ENCODE measurements around the gene FAM174B.

The FAM174B gene

GRCh38 chr15:92653836-92654539, 1.6 kb downstream of the FAM174B start:
- H3K4me3 Mint-ChIP-seq, result no peak overlapping the region
- peaks cover 7% of the 10 kb centered on the region for H3K4me1 Mint-ChIP-seq
- no peak overlapping the region for H3K27ac Mint-ChIP-seq
- ATAC-seq, result no peak
- H3K36me3 Mint-ChIP-seq (ENCODE audit: low read depth), result peaks cover 1% of the 10 kb centered on the region
- H3K27me3 Mint-ChIP-seq, result peaks cover 52% of the 10 kb centered on the region
- DNase-seq, result no peak
- H3K9me3 Mint-ChIP-seq, result no peaks in the 10 kb centered on the region

GRCh38 chr15:92653366-92653765, 2.2 kb downstream of the FAM174B start:
- Mint-ChIP-seq H3K27me3 (peaks cover 52% of the 10 kb centered on the region), H3K36me3 (ENCODE audit: low read depth) (peaks cover 1% of the 10 kb centered on the region), H3K4me3 (no peak overlapping the region), H3K27ac (no peak overlapping the region), H3K4me1 (peaks cover 7% of the 10 kb centered on the region), H3K9me3 (no peaks in the 10 kb centered on the region)
- DNase-seq (no peak), ATAC-seq (no peak)

- Mint-ChIP-seq H3K4me3 (no peak overlapping the region), H3K4me1 (peaks cover 7% of the 10 kb centered on the region), H3K27me3 (peaks cover 47% of the 10 kb centered on the region), H3K27ac (no peak overlapping the region), H3K36me3 (ENCODE audit: low read depth) (peaks cover 1% of the 10 kb centered on the region), H3K9me3 (no peaks in the 10 kb centered on the region)
- ATAC-seq, result no peak
- DNase-seq, result no peak
Measured at GRCh38 chr15:92652576-92652966, 3.0 kb downstream of the FAM174B start.

- H3K4me1 Mint-ChIP-seq, result peaks cover 7% of the 10 kb centered on the region
- H3K4me3 Mint-ChIP-seq, result no peak overlapping the region
- no peaks in the 10 kb centered on the region for H3K9me3 Mint-ChIP-seq
- H3K36me3 Mint-ChIP-seq (ENCODE audit: low read depth), result peaks cover 1% of the 10 kb centered on the region
- peaks cover 46% of the 10 kb centered on the region for H3K27me3 Mint-ChIP-seq
- no peak for ATAC-seq
- no peak for DNase-seq
- no peak overlapping the region for H3K27ac Mint-ChIP-seq
Measured at GRCh38 chr15:92651877-92652575, 3.5 kb downstream of the FAM174B start.

- H3K9me3 Mint-ChIP-seq, result no peaks in the 10 kb centered on the region
- ATAC-seq (no peak), DNase-seq (no peak)
- no peak overlapping the region for H3K27ac Mint-ChIP-seq
- peaks cover 1% of the 10 kb centered on the region for H3K36me3 Mint-ChIP-seq (ENCODE audit: low read depth)
- H3K4me1 Mint-ChIP-seq, result peaks cover 4% of the 10 kb centered on the region
- H3K27me3 Mint-ChIP-seq, result peaks cover 35% of the 10 kb centered on the region
- H3K4me3 Mint-ChIP-seq, result no peak overlapping the region
Measured at GRCh38 chr15:92650966-92651365, 4.6 kb downstream of the FAM174B start.

DNA sequence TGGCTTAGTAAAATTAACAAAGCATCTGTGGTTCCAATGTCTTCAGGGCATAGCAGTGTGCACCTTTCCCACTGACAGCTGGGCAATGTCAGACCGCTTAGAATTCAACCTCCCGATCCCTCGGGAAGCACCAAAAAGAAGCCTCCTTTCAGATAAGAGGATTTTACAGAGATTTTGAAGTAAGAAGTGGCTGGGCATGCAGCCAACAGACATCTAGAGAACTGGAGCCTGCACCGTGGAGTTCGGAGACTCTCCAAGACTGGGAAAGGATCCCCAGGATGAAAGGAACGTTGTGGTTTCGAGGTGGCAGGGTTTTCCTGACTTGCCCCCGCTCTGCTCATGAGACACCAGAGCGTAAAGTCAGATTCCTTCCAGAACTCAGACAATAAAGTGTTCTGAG, 5.3 kb downstream of the FAM174B start:
- H3K36me3 Mint-ChIP-seq (ENCODE audit: low read depth), result peaks cover 1% of the 10 kb centered on the region
- H3K27ac Mint-ChIP-seq, result no peak overlapping the region
- no peak overlapping the region for H3K4me3 Mint-ChIP-seq
- no peak for DNase-seq
- ATAC-seq, result no peak
- H3K9me3 Mint-ChIP-seq, result no peaks in the 10 kb centered on the region
- H3K4me1 Mint-ChIP-seq, result peaks cover 2% of the 10 kb centered on the region
- H3K27me3 Mint-ChIP-seq, result peaks cover 34% of the 10 kb centered on the region

GRCh38 chr15:92648190-92648875, 7.2 kb downstream of the FAM174B start:
- Mint-ChIP-seq H3K4me3 (no peak overlapping the region), H3K4me1 (no peaks in the 10 kb centered on the region), H3K27me3 (peaks cover 17% of the 10 kb centered on the region), H3K9me3 (no peaks in the 10 kb centered on the region), H3K36me3 (ENCODE audit: low read depth) (peaks cover 1% of the 10 kb centered on the region), H3K27ac (no peak overlapping the region)
- ATAC-seq (no peak), DNase-seq (no peak)

DNA sequence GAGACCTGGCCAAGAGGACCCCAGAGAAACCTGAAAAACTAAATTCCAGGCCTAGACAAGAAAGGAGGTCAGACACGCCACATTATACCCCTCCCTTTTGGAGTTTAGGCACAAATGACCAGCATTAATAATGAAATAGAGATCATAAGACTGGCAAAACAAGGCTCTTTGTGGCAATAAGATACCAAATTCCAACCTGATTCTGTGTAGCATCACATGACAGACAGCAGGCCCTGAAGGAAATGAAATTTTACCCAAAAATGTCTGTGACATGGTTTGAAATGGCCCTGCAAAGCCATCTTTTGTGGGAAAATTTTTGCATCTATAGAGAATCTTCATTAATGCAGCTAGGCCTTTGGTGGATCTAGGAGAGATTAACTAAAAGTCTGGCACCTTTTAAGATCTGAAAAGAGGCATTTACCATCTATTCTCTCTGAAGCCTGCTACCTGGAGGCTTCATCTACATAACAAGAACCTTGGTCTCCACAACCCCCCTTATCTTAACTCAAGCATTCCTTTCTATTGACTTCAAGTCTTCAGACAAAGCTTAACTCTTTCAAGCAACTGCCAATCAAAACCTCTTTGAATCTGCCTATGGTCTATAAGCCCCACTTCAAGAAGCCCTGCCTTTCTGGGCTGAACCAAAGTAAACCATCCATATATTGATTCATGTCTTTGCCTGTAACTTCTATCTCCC, 8.0 kb downstream of the FAM174B start:
- Mint-ChIP-seq H3K9me3 (no peaks in the 10 kb centered on the region), H3K4me1 (no peaks in the 10 kb centered on the region), H3K4me3 (no peak overlapping the region), H3K27me3 (peaks cover 13% of the 10 kb centered on the region), H3K36me3 (ENCODE audit: low read depth) (peaks cover 1% of the 10 kb centered on the region), H3K27ac (no peak overlapping the region)
- DNase-seq (no peak), ATAC-seq (no peak)

- no peak overlapping the region for H3K4me3 Mint-ChIP-seq
- H3K4me1 Mint-ChIP-seq, result no peaks in the 10 kb centered on the region
- peaks cover under 1% of the 10 kb centered on the region for H3K9me3 Mint-ChIP-seq
- DNase-seq (no peak), ATAC-seq (no peak)
- H3K27me3 Mint-ChIP-seq, result peaks cover 4% of the 10 kb centered on the region
- peaks cover 1% of the 10 kb centered on the region for H3K36me3 Mint-ChIP-seq (ENCODE audit: low read depth)
- no peak overlapping the region for H3K27ac Mint-ChIP-seq
Measured at GRCh38 chr15:92646216-92646615, 9.4 kb downstream of the FAM174B start.

DNA sequence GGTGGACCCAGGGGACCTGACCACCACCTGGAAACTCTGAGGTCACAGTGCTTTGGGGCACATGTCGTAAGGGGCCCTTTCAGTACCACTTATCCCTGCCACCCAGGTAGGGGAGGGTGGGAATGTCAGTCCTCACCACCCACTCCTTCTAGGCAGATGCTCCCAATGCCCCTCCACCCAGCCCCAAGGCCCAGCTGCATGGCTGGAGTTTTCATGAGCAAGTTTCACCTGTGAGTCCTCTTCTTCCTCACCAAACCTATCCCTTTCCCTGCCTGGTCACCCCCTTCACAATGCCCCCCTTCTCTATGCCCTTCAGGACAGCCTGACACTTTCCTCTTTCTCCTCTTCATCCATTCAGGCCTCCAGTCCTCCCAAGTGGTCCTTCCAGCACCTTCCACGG, 9.8 kb downstream of the FAM174B start:
- H3K27me3 Mint-ChIP-seq, result peaks cover 4% of the 10 kb centered on the region
- no peak for DNase-seq

DNA sequence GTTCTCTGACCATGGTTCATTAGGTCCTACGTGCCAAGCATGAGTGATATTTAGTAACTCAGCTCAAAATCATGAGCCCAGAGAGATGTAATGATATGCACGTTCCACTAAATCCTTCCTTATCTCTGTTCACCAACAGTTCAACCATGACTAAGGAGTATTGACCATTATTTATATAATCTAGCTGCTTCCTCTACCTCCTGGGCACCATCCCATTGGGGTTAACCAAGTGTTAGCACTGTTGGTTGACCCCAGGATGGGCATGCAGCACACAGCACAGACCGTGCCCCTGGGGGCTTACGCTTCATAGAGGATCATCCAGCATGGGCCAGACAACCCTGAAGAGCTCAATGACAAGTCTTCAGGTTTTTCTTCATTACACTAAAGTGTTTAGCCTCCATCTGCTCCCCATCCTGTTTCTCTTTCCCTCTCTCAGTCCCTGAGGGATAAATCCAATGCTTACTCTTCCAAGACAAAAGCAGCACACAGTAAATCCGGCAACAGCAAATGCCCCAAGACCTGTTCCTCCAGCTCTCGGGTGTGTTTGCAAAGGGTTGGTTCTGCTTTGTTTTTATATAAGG, 10.4 kb downstream of the FAM174B start:
- Mint-ChIP-seq H3K9me3 (peaks cover 5% of the 10 kb centered on the region), H3K4me1 (no peaks in the 10 kb centered on the region), H3K36me3 (ENCODE audit: low read depth) (no peaks in the 10 kb centered on the region), H3K4me3 (no peak overlapping the region), H3K27ac (no peak overlapping the region), H3K27me3 (peaks cover 2% of the 10 kb centered on the region)
- no peak for DNase-seq
- no peak for ATAC-seq

More for the DNA sequence above, 9.8 kb downstream of the FAM174B start:
- no peak for ATAC-seq
- Mint-ChIP-seq H3K9me3 (peaks cover 5% of the 10 kb centered on the region), H3K4me3 (no peak overlapping the region), H3K27ac (no peak overlapping the region), H3K36me3 (ENCODE audit: low read depth) (no peaks in the 10 kb centered on the region), H3K4me1 (no peaks in the 10 kb centered on the region)

- no peaks in the 10 kb centered on the region for H3K4me1 Mint-ChIP-seq
- no peak overlapping the region for H3K27ac Mint-ChIP-seq
- H3K27me3 Mint-ChIP-seq, result peaks cover 2% of the 10 kb centered on the region
- ATAC-seq, result no peak
- no peak for DNase-seq
- H3K4me3 Mint-ChIP-seq, result no peak overlapping the region
- peaks cover 4% of the 10 kb centered on the region for H3K36me3 Mint-ChIP-seq (ENCODE audit: low read depth)
- peaks cover 9% of the 10 kb centered on the region for H3K9me3 Mint-ChIP-seq
Measured at GRCh38 chr15:92643849-92644815, 11.4 kb downstream of the FAM174B start.

DNA sequence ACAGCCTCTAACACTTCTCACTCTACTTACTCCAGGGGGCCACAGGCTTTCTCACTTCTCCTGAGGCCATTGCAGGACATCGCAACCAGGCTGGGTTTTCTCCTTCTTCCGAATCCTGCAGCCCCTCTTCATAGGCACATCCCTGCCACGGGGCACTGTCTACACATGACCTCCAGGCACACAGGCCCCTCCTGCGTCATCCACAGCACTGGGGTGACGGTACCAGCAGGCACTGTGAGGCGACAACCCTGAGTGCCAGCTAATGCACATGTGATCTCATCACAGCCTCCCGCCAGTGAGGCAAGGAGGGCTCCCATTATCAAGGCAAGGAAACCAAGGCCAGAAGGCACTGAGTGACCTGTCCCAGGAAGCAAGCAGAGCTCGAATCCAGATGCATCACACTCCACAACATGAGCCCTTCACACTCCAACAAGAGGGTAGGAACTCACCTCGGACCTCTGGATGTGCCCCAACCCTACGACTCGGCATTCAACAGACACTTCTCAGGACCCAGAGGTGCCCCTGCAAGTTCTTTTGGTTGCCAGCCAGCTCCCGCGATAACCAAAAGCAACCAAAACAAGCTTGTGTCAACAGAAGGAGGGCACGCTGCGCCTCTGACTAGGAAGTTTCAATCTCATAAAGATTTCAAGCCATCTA, 16.7 kb downstream of the FAM174B start:
- Mint-ChIP-seq H3K36me3 (ENCODE audit: low read depth) (peaks cover 4% of the 10 kb centered on the region), H3K9me3 (peaks cover 9% of the 10 kb centered on the region), H3K4me3 (no peak overlapping the region), H3K4me1 (peaks cover 2% of the 10 kb centered on the region), H3K27ac (no peak overlapping the region), H3K27me3 (peaks cover 10% of the 10 kb centered on the region)
- DNase-seq, result no peak
- no peak for ATAC-seq
